BJ (cell line): ENCODE measurements around the gene TMEM198. TPM values are rescaled to one million over a fixed set of nuclear protein-coding genes. Genes with fewer than 3 reads are reported as not detected.
A peak's percentile ranks its signal among the peaks of the same experiment; 100 is the strongest.

ENCODE experiments used
- CTCF ChIA-PET: fragments of 350-600 bp; formaldehyde crosslinking; extraction: SDS; loops from one replicate; lab custom pipeline; 2021; ENCODE audit warnings: antibody characterized with exemption, inconsistent platforms; lab: Yijun Ruan, JAX
- POLR2A ChIA-PET: fragments of 300-600 bp; sonication (Branson Sonifier 250); formaldehyde crosslinking; extraction: SDS; loops from one replicate; lab custom pipeline; 2021; ENCODE audit warnings: antibody characterized with exemption; lab: Charles Lee
- DNase-seq: peaks from one replicate; pipeline ENCODE4 v3.0.0-alpha.2; 2011; ENCODE audit warnings: low read depth
- H3K27me3 ChIP-seq: 2 replicates; pipeline ENCODE4 v1.6.0; 2011; ENCODE audit warnings: low read length; ENCODE audit not compliant: control insufficient read depth, insufficient read depth
- H3K36me3 ChIP-seq: 2 replicates; pipeline ENCODE4 v1.5.1; 2011; ENCODE audit warnings: low read length; ENCODE audit not compliant: control insufficient read depth, insufficient read depth
- H3K4me3 ChIP-seq: 2 replicates; pipeline ENCODE4 v1.5.1; 2011; ENCODE audit warnings: low read depth, mild to moderate bottlenecking, control low read depth, low read length
- polyA plus RNA-seq: library from polyadenylated mRNA; depleted of rRNA; stranded (reverse); fragments of >200 nt; gene quantifications from 2 replicates; pipeline ENCODE4 v1.2.3, GENCODE V29; 2011
- TF ChIP-seq, protein P1 (sequence below): IDR thresholded peaks from 2 replicates; pipeline ENCODE4 v1.5.1; 2011; ENCODE audit warnings: low read depth, mild to moderate bottlenecking, control low read depth, inconsistent platforms, low read length, moderate library complexity; ENCODE audit not compliant: insufficient read depth

Gene TMEM198
- polyA plus RNA-seq, 1 experiment = 4.0 TPM

DNA sequence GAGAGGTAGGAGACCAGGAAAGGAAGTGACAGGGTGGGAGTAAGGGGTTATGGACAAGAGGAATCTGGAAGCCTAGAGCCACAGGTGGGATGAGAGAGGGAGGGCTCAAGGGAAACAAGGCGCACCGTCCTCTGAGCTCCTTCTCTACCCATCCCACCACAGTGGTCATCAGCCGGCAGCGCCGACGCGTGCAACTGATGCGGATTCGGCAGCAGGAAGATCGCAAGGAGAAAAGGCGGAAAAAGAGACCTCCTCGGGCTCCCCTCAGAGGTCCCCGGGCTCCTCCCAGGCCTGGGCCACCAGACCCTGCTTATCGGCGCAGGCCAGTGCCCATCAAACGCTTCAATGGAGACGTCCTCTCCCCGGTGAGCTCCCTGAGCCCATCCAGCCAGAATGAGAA is 5.2 kb downstream of the TMEM198 start:
- ChIA-PET POLR2A (no interaction called here), CTCF (interaction anchor here (4.2 kb wide), 1 partner anchor 12 kb away, joined by 29 read pairs; no protein-coding TSS in a partner anchor)
- no peak for DNase-seq
- TF ChIP-seq, protein P1, sequence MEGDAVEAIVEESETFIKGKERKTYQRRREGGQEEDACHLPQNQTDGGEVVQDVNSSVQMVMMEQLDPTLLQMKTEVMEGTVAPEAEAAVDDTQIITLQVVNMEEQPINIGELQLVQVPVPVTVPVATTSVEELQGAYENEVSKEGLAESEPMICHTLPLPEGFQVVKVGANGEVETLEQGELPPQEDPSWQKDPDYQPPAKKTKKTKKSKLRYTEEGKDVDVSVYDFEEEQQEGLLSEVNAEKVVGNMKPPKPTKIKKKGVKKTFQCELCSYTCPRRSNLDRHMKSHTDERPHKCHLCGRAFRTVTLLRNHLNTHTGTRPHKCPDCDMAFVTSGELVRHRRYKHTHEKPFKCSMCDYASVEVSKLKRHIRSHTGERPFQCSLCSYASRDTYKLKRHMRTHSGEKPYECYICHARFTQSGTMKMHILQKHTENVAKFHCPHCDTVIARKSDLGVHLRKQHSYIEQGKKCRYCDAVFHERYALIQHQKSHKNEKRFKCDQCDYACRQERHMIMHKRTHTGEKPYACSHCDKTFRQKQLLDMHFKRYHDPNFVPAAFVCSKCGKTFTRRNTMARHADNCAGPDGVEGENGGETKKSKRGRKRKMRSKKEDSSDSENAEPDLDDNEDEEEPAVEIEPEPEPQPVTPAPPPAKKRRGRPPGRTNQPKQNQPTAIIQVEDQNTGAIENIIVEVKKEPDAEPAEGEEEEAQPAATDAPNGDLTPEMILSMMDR = no peak
- H3K27me3 ChIP-seq = no peaks in the 10 kb centered on the region
- H3K4me3 ChIP-seq = no peak overlapping the region
- no peaks in the 10 kb centered on the region; the same call in 1 of the 2 replicates for H3K36me3 ChIP-seq

- POLR2A ChIA-PET = no interaction called here
- Histone ChIP-seq H3K4me3 (no peak overlapping the region), H3K27me3 (no peaks in the 10 kb centered on the region), H3K36me3 (no peaks in the 10 kb centered on the region; the same call in 1 of the 2 replicates)
- DNase-seq = no peak
- TF ChIP-seq, protein P1 = no peak
- CTCF ChIA-PET = interaction anchor here (4.2 kb wide), 1 partner anchor 11 kb away, joined by 29 read pairs; no protein-coding TSS in a partner anchor
Measured at GRCh38 chr2:219549619-219550018, 5.8 kb downstream of the TMEM198 start.

GRCh38 chr2:219551441-219552381 is 7.9 kb downstream of the TMEM198 start:
- Histone ChIP-seq H3K4me3 (peak overlapping the region; percentile 78), H3K36me3 (peaks cover 1% of the 10 kb centered on the region; the same call in 1 of the 2 replicates), H3K27me3 (no peaks in the 10 kb centered on the region)
- DNase-seq = no peak
- TF ChIP-seq, protein P1 = peak; percentile 3; the same call in 1 of the 2 replicates
- CTCF ChIA-PET = interaction anchor here (1.1 to 4.2 kb wide), 7 partner anchors 9 to 139 kb away, joined by 3 to 29 read pairs (median 4); no protein-coding TSS in a partner anchor
- POLR2A ChIA-PET = interaction anchor here (0.6 kb wide), 2 partner anchors 325 to 1486 kb away, joined by 3 to 6 read pairs; no protein-coding TSS in a partner anchor

DNA sequence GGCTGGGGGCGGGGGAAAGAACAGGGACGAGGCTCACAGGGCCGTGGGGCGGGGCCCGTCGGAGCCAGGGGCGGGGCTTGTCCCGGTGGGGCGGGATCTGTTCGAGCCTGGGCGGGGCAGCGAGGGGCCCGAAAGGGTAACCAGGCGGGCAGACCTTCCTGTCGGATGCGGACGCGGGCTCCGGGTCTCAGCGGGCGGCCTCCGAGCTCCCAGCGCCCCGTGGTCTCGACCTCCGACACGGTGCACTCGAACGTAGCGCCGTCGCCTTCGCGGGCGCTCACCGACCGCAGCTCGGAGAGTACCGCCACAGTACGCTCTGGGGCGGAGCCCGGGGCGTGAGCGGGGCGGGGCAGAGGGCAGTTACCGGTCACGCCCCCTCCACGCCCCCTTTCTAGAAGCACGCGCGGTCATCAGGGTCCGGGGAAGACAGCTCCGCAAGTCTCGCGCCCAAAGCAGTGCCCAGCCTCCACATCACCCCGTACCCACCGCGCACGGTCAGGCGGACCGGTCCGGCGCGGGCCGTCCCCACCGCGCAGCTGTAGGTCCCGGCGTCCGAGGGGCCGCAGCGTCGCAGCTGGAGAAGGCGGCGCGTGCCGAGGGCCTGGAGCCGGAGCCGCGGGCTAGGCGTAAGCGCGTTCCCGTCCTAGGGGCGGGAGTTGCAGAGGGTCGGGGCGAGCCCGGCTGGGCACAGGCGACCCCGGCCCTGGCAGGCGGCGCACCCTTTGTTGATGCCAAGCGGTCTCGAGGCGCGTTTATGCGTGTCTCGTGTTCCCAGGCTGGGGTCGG is 8.7 kb downstream of the TMEM198 start:
- H3K36me3 ChIP-seq = peaks cover 1% of the 10 kb centered on the region; the same call in 1 of the 2 replicates
- ChIA-PET CTCF (interaction anchor here (0.9 to 4.2 kb wide), 6 partner anchors 8 to 138 kb away, joined by 3 to 29 read pairs (median 4); partner anchors contain the start of gene TMEM198), POLR2A (interaction anchor here (0.6 kb wide), 1 partner anchor 1485 kb away, joined by 3 read pairs; no protein-coding TSS in a partner anchor)
- no peak for DNase-seq
- peak overlapping the region; percentile 78 for H3K4me3 ChIP-seq
- TF ChIP-seq, protein P1 = no peak
- no peaks in the 10 kb centered on the region for H3K27me3 ChIP-seq

DNA sequence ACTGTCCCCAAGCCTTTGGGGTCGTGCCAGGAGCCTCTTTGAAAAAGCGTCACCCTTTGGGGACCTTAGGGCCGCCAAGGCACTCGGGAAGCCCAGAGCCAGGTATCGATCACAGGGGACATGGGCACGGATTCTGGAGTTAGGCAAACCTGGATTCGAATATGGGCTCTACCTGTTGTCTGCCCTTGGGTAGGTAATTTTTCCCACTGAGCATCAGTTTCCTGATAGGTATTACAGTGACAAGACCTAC is 9.3 kb downstream of the TMEM198 start:
- H3K4me3 ChIP-seq = peak overlapping the region; percentile 78
- CTCF ChIA-PET = interaction anchor here (0.9 to 2.3 kb wide), 4 partner anchors 9 to 137 kb away, joined by 3 to 5 read pairs (median 4); partner anchors contain the start of gene TMEM198
- POLR2A ChIA-PET = no interaction called here
- no peaks in the 10 kb centered on the region for H3K27me3 ChIP-seq
- TF ChIP-seq, protein P1 = no peak
- peaks cover 1% of the 10 kb centered on the region; the same call in 1 of the 2 replicates for H3K36me3 ChIP-seq
- no peak for DNase-seq
